Measurements from ENCODE around the gene UPF3A.
"Not testable (repeated sequence)": the region's sequence is repeated elsewhere in the genome, so short reads cannot be mapped to it uniquely, and the experiment has no call there.

UPF3A gene

DNA sequence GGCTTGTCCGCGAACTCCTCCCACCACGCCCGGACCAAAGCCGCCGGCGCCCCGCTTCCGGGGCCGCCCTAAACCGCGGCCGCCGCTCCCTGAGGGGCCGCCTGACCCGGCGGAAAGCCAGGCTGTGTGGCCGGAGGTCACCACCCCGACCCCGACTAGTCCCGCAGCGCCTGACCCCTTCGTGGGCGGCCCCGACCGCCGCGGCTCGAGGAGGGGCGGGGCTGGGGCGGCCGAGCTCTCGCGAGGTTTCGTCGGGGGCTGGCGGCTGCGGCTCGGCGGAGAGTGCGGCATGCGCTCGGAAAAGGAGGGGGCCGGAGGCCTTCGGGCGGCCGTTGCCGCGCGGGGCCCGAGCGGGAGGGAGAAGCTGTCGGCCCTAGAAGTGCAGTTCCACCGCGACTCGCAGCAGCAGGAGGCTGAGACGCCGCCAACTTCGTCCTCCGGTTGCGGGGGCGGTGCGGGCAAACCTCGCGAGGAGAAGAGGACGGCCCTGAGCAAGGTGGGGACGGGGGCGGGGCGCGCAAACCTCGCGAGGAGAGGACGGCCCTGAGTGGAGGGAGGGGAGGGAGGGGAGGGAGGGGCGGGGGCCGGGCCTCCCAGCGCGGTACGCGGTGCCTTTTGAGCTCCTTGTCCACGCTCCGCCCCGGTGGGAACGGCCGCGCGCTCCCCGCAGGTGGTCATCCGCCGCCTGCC, at the start of gene UPF3A:
TSS of gene UPF3A (plus strand) at position 251 of the 690 bp plus-strand sequence. CDS start at position 290, 39 bp downstream.
- peak; percentile 92 for DNase-seq (ENCODE audit: low spot score)

- DNase-seq (ENCODE audit: low spot score), result no peak
These were observed 49.5 kb upstream of the UPF3A start for GRCh38 chr13:114231886-114232285.

GRCh38 chr13:114234266-114234644, 47.1 kb upstream of the UPF3A start:
- DNase-seq (ENCODE audit: low spot score), result no peak

GRCh38 chr13:114234645-114235421, 46.6 kb upstream of the UPF3A start, which contains the start of gene CDC16:
TSS of gene CDC16 (plus strand) at chr13:114234897. CDS start at chr13:114235085, 188 bp downstream.
- DNase-seq (ENCODE audit: low spot score), result peak; percentile 93

GRCh38 chr13:114235697-114236096, 45.7 kb upstream of the UPF3A start:
- no peak for DNase-seq (ENCODE audit: low spot score)

GRCh38 chr13:114236227-114236626, 45.2 kb upstream of the UPF3A start:
- no peak for DNase-seq (ENCODE audit: low spot score)

DNA sequence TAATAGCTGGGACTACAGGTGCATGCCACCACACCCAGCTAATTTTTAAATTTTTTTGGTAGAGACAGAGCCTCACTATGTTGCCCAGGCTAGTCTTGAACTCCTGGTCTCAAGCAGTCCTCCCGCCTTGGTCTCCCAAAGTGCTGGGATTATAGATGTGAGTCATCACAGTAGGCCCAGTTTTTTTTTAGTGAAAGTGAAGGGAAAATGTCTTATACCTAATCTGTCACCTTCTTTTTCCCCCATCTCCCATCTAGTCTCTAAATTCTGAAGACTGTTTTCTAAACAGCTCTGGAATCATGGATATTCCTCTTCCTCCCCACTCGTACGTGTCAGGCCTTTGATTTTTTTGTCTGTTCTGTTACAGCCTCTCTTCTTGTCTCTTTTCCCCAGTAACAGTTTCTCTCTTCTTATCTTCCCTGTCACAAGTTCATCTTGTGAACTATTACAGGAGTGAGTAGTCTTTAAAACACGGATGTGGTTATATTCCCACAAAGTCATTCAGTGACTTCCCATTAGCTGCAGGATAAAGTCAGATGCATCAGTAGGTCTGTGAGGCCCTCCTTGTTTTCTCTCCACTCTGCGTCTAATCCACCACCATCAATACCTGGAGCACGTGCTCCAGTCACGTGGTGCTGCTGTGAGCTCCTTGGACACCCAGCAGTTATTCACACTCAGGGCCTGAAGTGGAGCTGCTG, 43.8 kb upstream of the UPF3A start:
- no peak for DNase-seq (ENCODE audit: low spot score)

- no peak for DNase-seq (ENCODE audit: low spot score)
These were observed 39.5 kb upstream of the UPF3A start for GRCh38 chr13:114241918-114242317.

GRCh38 chr13:114243971-114244370, 37.4 kb upstream of the UPF3A start:
- no peak for DNase-seq (ENCODE audit: low spot score)

- DNase-seq (ENCODE audit: low spot score), result no peak
These were observed 36.8 kb upstream of the UPF3A start for GRCh38 chr13:114244637-114245036.

GRCh38 chr13:114248011-114248410, 33.4 kb upstream of the UPF3A start:
- no peak for DNase-seq (ENCODE audit: low spot score)

DNA sequence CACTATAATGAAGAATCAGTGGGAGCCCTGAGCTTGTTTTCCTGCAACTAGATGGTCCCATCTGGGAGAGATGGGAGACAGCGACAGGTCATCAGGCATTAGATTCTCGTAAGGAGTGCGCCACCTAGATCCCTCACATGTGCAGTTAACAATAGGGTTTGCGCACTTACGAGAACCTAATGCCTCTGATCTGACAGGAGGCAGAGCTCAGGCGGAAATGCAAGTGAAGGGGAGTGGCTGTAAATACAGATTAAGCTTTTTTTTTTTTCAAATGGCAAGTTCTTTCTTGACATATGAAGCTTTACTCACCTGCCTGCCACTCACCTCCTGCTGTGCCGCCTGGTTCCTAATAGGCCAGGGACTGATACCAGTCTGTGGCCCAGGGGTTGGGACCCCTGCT, 32.3 kb upstream of the UPF3A start:
- DNase-seq (ENCODE audit: low spot score), result no peak

GRCh38 chr13:114251639-114252440, 29.6 kb upstream of the UPF3A start:
- not testable (repeated sequence) for DNase-seq (ENCODE audit: low spot score)

- DNase-seq (ENCODE audit: low spot score), result no peak
These were observed 24.9 kb upstream of the UPF3A start for GRCh38 chr13:114256547-114256946.

DNA sequence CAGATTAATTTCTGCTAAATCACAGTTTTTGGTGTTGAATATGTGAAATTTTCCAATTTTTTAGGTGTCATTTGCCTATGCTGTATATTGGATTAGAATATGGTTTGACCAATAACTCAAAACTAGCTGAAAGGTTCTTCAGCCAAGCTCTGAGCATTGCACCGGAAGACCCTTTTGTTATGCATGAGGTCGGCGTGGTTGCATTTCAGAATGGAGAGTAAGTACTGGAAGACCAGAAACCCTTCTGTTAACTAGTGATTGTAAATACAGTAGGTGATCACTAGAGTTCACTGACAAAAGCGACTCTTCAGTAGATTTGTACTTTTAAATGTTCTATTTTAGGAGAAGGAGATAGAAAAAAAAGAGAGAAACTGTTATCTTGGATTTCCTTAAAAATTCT, 24.4 kb upstream of the UPF3A start:
- DNase-seq (ENCODE audit: low spot score), result no peak

DNA sequence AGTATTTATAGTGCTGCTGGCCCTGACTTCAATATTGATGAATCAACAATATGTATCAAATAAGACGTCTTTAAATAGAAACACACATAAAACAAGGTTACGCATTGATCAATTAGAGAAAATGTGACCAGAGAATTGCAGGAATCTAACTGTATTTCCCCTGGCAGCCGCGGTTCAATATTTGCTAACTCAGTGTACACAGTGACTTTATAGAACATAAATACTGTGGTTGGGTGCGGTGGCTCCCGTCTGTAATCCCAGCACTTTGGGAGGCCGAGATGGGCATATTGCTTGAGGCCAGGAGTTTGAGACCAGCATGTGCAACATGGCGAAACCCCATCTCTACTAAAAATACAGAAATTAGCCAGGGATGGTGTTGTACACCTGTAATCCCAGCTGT, 22.8 kb upstream of the UPF3A start:
- DNase-seq (ENCODE audit: low spot score), result no peak

GRCh38 chr13:114259374-114259773, 22.0 kb upstream of the UPF3A start:
- no peak for DNase-seq (ENCODE audit: low spot score)

GRCh38 chr13:114259974-114260373, 21.4 kb upstream of the UPF3A start:
- DNase-seq (ENCODE audit: low spot score), result no peak

DNA sequence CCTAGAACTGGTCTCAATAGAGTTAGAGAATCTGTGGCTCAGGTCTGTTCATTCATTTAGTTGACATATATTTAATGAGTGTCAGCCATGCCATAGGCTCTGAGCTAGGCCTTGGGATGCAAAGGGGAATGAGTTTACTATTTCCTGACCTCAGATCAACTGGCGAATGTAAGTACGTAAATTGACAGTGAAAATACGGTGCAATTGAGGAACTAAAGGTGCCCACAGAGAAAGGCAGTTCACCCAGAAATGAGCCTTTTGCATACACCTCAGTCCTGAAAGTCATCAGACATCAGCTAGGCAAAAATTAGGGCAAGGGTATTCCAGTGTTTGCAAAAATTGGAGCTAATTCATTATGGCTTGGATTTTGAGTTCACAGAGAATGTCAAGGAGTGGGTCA, 20.6 kb upstream of the UPF3A start:
- DNase-seq (ENCODE audit: low spot score), result no peak

DNA sequence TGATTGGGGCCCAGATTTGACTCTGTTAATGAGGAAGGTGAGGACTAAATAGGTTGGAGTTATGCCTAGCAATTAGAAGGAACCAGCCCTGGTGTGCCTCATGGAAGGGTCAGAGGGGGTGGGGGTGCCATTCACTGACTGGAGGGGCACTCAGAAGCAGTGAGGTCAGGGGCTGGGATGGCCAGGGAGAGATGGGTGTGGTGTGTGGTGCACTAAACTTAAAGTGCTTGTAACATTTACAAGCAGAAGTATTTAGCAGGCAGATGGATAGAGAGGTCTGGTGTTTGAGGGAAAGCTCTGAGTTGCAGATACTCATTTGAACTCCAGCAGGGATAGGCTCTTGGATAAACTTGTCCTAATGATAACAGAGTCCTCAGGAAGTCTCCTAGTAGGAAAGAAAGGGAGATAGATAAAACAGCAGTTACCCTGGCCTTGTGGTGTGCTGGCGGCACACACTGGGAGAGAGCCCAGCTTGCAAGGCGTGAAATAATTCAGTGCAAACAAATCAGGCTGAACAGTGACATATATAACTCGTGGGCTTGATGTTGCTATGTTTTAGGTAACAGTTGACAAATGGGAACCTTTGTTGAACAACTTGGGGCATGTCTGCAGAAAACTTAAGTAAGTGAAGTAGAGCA, 20.0 kb upstream of the UPF3A start:
- no peak for DNase-seq (ENCODE audit: low spot score)

DNA sequence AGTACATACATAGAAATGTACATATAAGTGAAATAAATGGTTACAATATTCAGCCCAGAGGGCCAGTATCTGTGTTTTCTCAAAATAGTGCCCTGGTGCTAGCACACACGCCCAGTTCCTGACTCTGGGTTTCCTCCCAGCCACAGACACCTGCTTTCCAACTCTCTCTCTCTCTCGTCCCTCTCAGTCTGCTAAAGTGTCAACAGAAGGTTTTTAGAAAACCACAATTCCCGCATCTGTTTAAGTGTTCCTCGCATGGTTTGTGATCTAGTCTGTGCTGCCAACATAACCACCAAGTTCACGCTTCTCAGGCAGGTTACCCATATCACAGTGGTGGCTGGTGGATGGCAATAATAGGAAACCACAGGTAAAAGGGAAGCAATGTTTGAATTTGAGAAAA, 17.8 kb upstream of the UPF3A start:
- no peak for DNase-seq (ENCODE audit: low spot score)
